MM.1S (cell line): ENCODE data around the gene FLT1.

Experiments used
- CTCF ChIP-seq: fragments of 300-600 bp; sonication (generic); IDR thresholded peaks from 2 replicates; pipeline ENCODE4 v1.5.1; 2016; ENCODE audit warnings: antibody characterized with exemption, low read length, mixed read lengths
- EZH2phosphoT487 ChIP-seq: fragments of 300-600 bp; sonication (generic); IDR thresholded peaks from 2 replicates; pipeline ENCODE4 v1.6.1; 2018; ENCODE audit warnings: antibody characterized with exemption, low read length

- TF ChIP-seq CTCF = no peak
- TF ChIP-seq EZH2phosphoT487 = no peak
Measured at GRCh38 chr13:28347456-28348371, 147.2 kb downstream of the FLT1 start.
